ENCODE results near the gene NRSN2. TPM values are rescaled to one million over a fixed set of nuclear protein-coding genes. Genes with fewer than 3 reads are reported as not detected.

The NRSN2 gene
- total and polyA plus RNA-seq, 12 donors: 12.1 to 53.9 (median 20.0) TPM

- Histone ChIP-seq H3K36me3 (peaks cover 0 to 4% (median 0%) of the 10 kb centered on the region in 9 donors), H3K27ac (peak overlapping the region in 9 of 10 donors; percentile 18 to 99 (median 51)), H3K4me3 (peak overlapping the region in 7 of 10 donors; percentile 73 to 96 (median 93)), H3K27me3 (no peaks in the 10 kb centered on the region), H3K4me1 (peaks cover 4 to 59% (median 47%) of the 10 kb centered on the region in 9 donors), H3K9me3 (no peaks in the 10 kb centered on the region)
- no peak for ATAC-seq
- WGBS, 2 donors: 36 to 39% methylated on average over 10 of the region's 10 CpGs
- no peak for DNase-seq
- intact Hi-C loops (cut with DNase I): no loop called here
- TF ChIP-seq, protein P1, sequence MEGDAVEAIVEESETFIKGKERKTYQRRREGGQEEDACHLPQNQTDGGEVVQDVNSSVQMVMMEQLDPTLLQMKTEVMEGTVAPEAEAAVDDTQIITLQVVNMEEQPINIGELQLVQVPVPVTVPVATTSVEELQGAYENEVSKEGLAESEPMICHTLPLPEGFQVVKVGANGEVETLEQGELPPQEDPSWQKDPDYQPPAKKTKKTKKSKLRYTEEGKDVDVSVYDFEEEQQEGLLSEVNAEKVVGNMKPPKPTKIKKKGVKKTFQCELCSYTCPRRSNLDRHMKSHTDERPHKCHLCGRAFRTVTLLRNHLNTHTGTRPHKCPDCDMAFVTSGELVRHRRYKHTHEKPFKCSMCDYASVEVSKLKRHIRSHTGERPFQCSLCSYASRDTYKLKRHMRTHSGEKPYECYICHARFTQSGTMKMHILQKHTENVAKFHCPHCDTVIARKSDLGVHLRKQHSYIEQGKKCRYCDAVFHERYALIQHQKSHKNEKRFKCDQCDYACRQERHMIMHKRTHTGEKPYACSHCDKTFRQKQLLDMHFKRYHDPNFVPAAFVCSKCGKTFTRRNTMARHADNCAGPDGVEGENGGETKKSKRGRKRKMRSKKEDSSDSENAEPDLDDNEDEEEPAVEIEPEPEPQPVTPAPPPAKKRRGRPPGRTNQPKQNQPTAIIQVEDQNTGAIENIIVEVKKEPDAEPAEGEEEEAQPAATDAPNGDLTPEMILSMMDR (IDR thresholded peaks at IDR 0.05): no peak
Measured at GRCh38 chr20:300345-300990, 46.4 kb upstream of the NRSN2 start.

DNA sequence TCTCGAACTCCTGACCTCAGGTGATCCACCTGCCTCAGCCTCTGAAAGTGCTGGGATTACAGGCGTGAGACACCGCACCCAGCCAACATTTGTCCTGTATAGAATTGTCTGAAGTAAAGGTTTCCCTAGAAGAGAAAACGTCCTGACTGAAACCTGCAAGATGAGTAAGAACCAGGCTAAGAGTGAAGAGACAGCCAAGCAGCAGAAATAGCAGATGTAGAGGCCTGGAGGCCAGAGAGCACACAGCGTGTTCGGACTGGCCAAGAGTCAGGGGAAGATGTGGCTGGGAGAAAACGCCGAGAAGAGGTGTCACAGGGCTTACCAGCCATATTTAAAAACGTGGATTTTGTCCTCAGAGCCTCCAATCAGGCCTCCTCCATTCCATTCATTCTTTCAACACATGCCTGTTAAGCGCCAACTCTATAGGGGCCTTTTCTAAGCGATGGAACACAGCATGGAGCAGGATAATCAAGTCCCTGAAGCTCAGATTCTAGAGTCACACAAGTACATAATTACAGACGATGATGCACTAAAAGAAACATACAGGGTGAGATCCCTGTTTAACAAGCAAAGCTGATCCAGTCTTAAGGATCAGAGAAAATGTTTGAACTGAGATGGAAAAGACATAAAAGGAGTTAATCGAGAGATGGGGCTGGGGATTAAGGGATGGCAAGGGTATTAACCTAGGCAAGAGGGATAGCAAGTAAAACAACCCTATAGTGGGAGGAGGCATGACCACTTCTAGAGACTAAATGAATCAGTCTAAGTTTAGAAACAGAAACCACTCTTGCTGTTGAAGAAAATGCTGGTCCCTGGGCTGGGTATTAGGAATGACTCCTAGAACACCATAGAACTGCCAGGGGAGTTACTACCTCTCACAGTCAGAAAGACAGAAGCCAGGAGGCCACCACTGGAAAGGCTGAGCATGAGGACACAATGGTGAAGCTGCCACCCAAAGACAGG, 44.7 kb upstream of the NRSN2 start:
- Histone ChIP-seq H3K4me1 (peaks cover 4 to 50% (median 41%) of the 10 kb centered on the region in 9 donors), H3K27ac (peak overlapping the region in 5 of 10 donors; percentile 39 to 99 (median 67)), H3K36me3 (peaks cover 0 to 4% (median 0%) of the 10 kb centered on the region in 9 donors), H3K4me3 (no peak overlapping the region), H3K27me3 (no peaks in the 10 kb centered on the region), H3K9me3 (no peaks in the 10 kb centered on the region)
- no peak for ATAC-seq
- WGBS, 2 donors: 66 to 71% methylated on average over 13 of the region's 13 CpGs
- intact Hi-C loops (cut with DNase I): no loop called here
- TF ChIP-seq, protein P1 (IDR thresholded peaks at IDR 0.05): no peak
- DNase-seq: no peak

- H3K9me3 ChIP-seq: no peaks in the 10 kb centered on the region
- no peak for ATAC-seq
- H3K27me3 ChIP-seq: no peaks in the 10 kb centered on the region
- intact Hi-C loops (cut with DNase I): no loop called here
- no peak for DNase-seq
- no peak overlapping the region for H3K27ac ChIP-seq
- 71 to 84% methylated on average over 11 of the region's 11 CpGs for WGBS, 2 donors
- no peaks in the 10 kb centered on the region for H3K36me3 ChIP-seq
- H3K4me1 ChIP-seq: peaks cover 0 to 45% (median 33%) of the 10 kb centered on the region in 9 donors
- no peak overlapping the region for H3K4me3 ChIP-seq
- TF ChIP-seq, protein P1 (IDR thresholded peaks at IDR 0.05): no peak
Measured at GRCh38 chr20:305745-306144, 41.2 kb upstream of the NRSN2 start.

- no peaks in the 10 kb centered on the region for H3K27me3 ChIP-seq
- no peak overlapping the region for H3K4me3 ChIP-seq
- H3K4me1 ChIP-seq: peaks cover 0 to 22% (median 19%) of the 10 kb centered on the region in 9 donors
- TF ChIP-seq, protein P1 (IDR thresholded peaks at IDR 0.05): no peak
- intact Hi-C loops (cut with DNase I): no loop called here
- no peak for ATAC-seq
- H3K36me3 ChIP-seq: no peaks in the 10 kb centered on the region
- H3K9me3 ChIP-seq: no peaks in the 10 kb centered on the region
- no peak for DNase-seq
- WGBS, 2 donors: 68 to 72% methylated on average over 7 of the region's 7 CpGs
- H3K27ac ChIP-seq: peak overlapping the region in 5 of 10 donors; percentile 80 to 90 (median 82)
Measured at GRCh38 chr20:308427-309038, 38.4 kb upstream of the NRSN2 start.
